Measurements from ENCODE around the gene CENPM. TPM values are rescaled to one million over a fixed set of nuclear protein-coding genes. Genes with fewer than 3 reads are reported as not detected.

CENPM gene
- polyA plus RNA-seq, 1 of the 3 experiments (the other 2 are of a cell fraction) = 15.6 TPM

DNA sequence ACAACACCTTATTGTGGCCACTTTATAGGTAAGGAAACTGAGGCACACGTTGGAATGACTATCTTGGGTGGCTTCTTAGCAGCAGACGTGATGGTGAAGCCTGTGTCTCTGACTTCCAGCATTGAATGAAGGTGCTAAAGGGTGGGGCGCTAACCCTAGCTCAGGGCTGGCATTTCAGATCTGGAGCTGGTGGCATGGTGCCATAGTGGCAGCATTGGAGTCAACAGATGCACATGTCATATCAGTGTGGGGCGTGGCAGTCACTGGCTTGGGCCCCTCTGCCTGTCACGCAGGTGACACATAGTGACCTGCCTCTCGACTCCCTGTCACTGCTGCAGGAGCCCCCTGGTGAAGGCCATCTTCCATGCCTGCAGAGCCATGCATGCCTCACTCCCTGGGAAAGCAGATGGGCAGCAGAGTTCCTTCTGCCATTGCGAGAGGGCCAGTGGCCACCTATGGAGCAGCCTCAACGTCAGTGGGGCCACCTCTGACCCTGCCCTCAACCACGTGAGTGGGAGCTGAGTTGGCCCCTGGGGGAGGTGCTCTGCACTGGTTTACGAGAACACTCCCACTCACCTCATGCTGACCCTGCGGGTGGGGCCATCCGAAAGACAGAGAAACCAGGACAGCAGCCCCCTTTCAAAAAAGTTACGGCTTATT is 46.8 kb downstream of the CENPM start:
- Histone ChIP-seq H3K9me3 (no peaks in the 10 kb centered on the region), H3K27me3 (ENCODE audit: insufficient read depth) (no peaks in the 10 kb centered on the region), H3K4me1 (ENCODE audit: control insufficient read depth in 1 of 2, insufficient read depth in 2 of 2, low read depth in 1 of 2, low read length in 1 of 2) (no peaks in the 10 kb centered on the region), H4K20me1 (ENCODE audit: insufficient read depth) (no peaks in the 10 kb centered on the region), H3K79me2 (ENCODE audit: insufficient read depth) (no peaks in the 10 kb centered on the region), H3K4me3 (ENCODE audit: low read depth in 2 of 2, low read length in 1 of 2) (no peak overlapping the region), H3K9me2 (no peaks in the 10 kb centered on the region), H2AFZ (ENCODE audit: low read depth) (no peak overlapping the region), H3F3A (replicated peaks; ENCODE audit: insufficient read depth) (no peaks in the 10 kb centered on the region), H3K9ac (no peak overlapping the region), H3K36me3 (replicated peaks in 1 of 2; ENCODE audit: control insufficient read depth in 1 of 2, insufficient read depth in 2 of 2, low read length in 1 of 2) (peaks cover 0 to 6% of the 10 kb centered on the region in 2 experiments), H3K27ac (ENCODE audit: low read depth in 2 of 2, low read length in 1 of 2) (no peak overlapping the region), H3K4me2 (no peak overlapping the region)
- POLR2A ChIA-PET = no interaction called here
- CTCF ChIA-PET = no interaction called here
- 84% methylated on average over 4 of the region's 13 CpGs for WGBS (ENCODE audit: low lambda C conversion rate)
- TF ChIP-seq GABPA (IDR thresholded peaks at IDR 0.05; ENCODE audit: low read depth) (no peak), MEF2A (IDR thresholded peaks at IDR 0.05; ENCODE audit: borderline replicate concordance, low read depth) (no peak), POLR2AphosphoS5 (IDR thresholded peaks at IDR 0.05; ENCODE audit: low read depth, low read length) (no peak), IRF3 (IDR thresholded peaks at IDR 0.05; ENCODE audit: low read depth, low read length) (no peak), JUND (IDR thresholded peaks at IDR 0.05) (no peak), REST (IDR thresholded peaks at IDR 0.05; ENCODE audit: low read depth, low read length) (no peak), CHD2 (IDR thresholded peaks at IDR 0.05; ENCODE audit: low read length, partially characterized antibody) (no peak), SMC3 (IDR thresholded peaks at IDR 0.05; ENCODE audit: low read depth, low read length) (no peak), EP300 (IDR thresholded peaks at IDR 0.05; ENCODE audit: borderline replicate concordance in 1 of 2, low read depth in 1 of 2, low read length in 1 of 2) (no peak), ZBTB33 (IDR thresholded peaks at IDR 0.05; ENCODE audit: borderline replicate concordance, low read depth) (no peak), SIN3A (IDR thresholded peaks at IDR 0.05; ENCODE audit: borderline replicate concordance, low read depth, low read length) (no peak), RCOR1 (IDR thresholded peaks at IDR 0.05; ENCODE audit: low read length) (no peak), RXRA (IDR thresholded peaks at IDR 0.05; ENCODE audit: borderline replicate concordance, low read depth) (no peak), RFX5 (IDR thresholded peaks at IDR 0.05; ENCODE audit: low read length) (no peak), EZH2phosphoT487 (IDR thresholded peaks at IDR 0.05; ENCODE audit: borderline replicate concordance, low read depth) (no peak), TEAD4 (IDR thresholded peaks at IDR 0.05; ENCODE audit: borderline replicate concordance, insufficient read depth) (no peak)
- TF ChIP-seq, protein P1, sequence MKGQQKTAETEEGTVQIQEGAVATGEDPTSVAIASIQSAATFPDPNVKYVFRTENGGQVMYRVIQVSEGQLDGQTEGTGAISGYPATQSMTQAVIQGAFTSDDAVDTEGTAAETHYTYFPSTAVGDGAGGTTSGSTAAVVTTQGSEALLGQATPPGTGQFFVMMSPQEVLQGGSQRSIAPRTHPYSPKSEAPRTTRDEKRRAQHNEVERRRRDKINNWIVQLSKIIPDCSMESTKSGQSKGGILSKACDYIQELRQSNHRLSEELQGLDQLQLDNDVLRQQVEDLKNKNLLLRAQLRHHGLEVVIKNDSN (IDR thresholded peaks at IDR 0.05; ENCODE audit: borderline replicate concordance, low read depth) = no peak
- TF ChIP-seq, protein P2, sequence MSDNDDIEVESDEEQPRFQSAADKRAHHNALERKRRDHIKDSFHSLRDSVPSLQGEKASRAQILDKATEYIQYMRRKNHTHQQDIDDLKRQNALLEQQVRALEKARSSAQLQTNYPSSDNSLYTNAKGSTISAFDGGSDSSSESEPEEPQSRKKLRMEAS (IDR thresholded peaks at IDR 0.05; ENCODE audit: low read depth) = no peak
- TF ChIP-seq, protein P3, sequence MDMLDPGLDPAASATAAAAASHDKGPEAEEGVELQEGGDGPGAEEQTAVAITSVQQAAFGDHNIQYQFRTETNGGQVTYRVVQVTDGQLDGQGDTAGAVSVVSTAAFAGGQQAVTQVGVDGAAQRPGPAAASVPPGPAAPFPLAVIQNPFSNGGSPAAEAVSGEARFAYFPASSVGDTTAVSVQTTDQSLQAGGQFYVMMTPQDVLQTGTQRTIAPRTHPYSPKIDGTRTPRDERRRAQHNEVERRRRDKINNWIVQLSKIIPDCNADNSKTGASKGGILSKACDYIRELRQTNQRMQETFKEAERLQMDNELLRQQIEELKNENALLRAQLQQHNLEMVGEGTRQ (IDR thresholded peaks at IDR 0.05; ENCODE audit: borderline replicate concordance, low read depth, low read length) = no peak
- DNase-seq = no peak
